HFF-Myc (cell line): ENCODE results near the gene RASGEF1B.

Experiments used
- DNase-seq: peaks from one replicate; pipeline ENCODE4 v3.0.0-alpha.2; 2011; ENCODE audit warnings: low read depth; ENCODE audit errors: extremely low read depth
- H3K4me3 ChIP-seq: replicated peaks from 2 replicates; pipeline ENCODE4 v1.5.1; 2011; ENCODE audit warnings: low read depth, mild to moderate bottlenecking, control low read depth, low read length
- TF ChIP-seq, protein P1 (sequence below): IDR thresholded peaks from 2 replicates; pipeline ENCODE4 v1.5.1; 2012; ENCODE audit warnings: mild to moderate bottlenecking, low read depth, low read length, control low read depth; ENCODE audit errors: missing control alignments

Gene RASGEF1B

DNA sequence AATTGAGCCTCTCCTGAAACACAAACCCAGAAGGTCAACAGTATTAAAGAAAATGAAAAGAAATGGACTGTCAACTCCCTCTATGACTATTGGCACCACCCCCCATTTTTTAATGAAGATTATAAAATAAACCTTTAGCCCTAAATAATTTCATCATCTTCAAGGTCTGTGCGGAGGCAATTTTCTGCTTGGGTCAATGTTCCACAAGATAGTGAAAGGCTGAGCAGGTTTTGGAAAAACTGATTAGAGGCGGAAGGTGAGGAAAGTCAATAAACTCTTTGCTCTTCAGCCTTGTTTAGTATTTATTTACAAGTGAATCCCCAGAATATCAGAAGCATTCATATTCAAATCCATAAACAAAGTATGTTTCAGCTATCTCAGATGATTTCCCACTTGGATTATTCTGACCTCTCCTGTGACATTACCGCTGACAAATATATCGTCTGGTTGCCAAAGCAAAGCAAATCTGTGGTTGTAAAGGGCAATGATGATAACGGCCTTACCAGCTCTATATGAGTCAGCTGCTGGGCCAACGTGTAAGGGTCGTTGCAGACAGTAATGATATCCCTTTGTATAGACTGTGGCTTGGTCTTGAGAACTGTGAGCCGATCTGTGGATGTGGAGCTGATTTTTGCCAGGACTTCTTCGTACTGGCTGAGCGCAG lies 24.0 kb downstream of the RASGEF1B start:
- no peak overlapping the region for H3K4me3 ChIP-seq
- TF ChIP-seq, protein P1, sequence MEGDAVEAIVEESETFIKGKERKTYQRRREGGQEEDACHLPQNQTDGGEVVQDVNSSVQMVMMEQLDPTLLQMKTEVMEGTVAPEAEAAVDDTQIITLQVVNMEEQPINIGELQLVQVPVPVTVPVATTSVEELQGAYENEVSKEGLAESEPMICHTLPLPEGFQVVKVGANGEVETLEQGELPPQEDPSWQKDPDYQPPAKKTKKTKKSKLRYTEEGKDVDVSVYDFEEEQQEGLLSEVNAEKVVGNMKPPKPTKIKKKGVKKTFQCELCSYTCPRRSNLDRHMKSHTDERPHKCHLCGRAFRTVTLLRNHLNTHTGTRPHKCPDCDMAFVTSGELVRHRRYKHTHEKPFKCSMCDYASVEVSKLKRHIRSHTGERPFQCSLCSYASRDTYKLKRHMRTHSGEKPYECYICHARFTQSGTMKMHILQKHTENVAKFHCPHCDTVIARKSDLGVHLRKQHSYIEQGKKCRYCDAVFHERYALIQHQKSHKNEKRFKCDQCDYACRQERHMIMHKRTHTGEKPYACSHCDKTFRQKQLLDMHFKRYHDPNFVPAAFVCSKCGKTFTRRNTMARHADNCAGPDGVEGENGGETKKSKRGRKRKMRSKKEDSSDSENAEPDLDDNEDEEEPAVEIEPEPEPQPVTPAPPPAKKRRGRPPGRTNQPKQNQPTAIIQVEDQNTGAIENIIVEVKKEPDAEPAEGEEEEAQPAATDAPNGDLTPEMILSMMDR = no peak
- DNase-seq = no peak

DNA sequence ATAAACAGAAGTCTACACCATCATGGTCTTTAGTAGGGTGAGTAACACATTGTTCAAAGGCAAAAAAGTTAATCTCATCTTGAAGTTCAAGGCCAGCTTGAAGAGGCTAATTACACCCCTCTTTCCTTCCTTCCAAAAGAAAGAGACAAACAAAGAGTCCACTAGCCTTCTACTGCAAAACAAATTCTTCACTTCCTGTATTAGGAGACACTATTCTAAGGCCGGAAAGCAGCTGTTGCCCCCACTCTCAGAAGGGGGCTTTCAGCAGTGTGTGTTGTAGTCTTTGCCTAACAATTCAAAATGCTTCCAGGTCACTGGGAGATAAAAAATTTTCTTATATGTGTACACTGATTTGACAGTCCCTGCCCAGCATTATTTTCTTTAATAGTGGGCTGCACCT lies 25.1 kb downstream of the RASGEF1B start:
- TF ChIP-seq, protein P1 = no peak
- DNase-seq = no peak
- H3K4me3 ChIP-seq = no peak overlapping the region

DNA sequence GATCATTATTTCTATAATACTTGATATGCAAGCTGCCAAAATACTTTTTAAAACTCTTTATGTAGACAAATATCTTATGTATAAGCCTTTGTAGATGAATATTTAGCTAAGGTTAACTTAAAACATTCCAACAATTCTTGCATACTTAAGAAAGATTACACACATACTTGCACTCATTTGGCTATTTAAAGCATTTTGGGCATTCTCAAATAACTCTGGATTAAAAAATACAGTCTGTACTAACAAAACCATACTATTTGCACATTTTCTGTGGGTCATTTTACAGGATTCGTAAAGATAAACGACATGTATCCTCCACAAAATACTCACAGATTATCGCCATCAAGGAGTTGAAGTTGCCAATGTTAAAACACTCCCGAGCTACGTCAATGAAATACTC lies 26.5 kb downstream of the RASGEF1B start:
- DNase-seq = no peak
- H3K4me3 ChIP-seq = no peak overlapping the region
- TF ChIP-seq, protein P1 = no peak

DNA sequence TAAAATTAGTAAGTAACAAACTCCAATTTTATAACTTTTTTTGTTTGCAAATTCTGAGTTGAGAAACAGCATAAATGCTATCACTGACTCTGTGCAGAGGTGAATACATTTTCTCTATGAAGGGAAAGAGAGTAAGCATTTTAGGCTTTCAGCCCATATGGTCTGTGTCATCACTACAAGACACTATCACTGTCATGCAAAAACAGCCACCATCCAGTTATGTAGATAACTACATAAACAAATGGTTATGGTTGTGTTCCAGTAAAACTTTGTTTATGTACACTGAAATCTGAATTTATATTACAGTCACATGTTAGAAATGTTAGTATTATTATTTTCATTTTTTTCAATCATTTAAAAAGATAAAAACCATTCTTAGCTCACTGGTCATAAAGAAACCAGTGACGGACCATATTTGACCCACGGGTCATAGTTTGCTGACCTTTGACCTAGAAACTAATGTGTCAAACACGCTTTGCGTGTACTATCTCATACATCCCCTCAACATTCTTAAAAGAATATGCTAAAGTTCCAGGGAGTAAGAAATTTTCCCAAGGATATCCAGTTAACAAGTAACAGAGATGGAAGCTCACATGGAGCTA lies 29.1 kb downstream of the RASGEF1B start:
- H3K4me3 ChIP-seq = no peak overlapping the region
- TF ChIP-seq, protein P1 = no peak
- no peak for DNase-seq

DNA sequence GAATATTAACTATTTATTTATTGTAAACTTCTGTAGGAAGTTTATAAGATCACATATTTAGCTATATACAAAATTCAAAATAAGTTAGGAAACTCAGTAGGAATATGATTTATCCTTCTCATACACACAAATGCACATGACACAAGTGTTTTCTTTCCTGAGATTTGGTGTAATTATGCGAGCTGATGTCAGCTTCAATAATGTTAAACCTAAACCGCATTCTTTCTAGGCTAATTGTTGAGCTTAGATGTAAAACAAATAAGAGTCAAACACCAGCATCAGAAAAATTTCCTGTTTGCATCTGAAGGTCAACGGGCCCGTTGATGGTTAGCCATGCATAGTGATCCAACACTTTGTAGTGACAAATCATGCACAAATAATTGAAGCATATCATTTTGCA lies 30.8 kb downstream of the RASGEF1B start:
- TF ChIP-seq, protein P1 = no peak
- no peak overlapping the region for H3K4me3 ChIP-seq
- no peak for DNase-seq

DNA sequence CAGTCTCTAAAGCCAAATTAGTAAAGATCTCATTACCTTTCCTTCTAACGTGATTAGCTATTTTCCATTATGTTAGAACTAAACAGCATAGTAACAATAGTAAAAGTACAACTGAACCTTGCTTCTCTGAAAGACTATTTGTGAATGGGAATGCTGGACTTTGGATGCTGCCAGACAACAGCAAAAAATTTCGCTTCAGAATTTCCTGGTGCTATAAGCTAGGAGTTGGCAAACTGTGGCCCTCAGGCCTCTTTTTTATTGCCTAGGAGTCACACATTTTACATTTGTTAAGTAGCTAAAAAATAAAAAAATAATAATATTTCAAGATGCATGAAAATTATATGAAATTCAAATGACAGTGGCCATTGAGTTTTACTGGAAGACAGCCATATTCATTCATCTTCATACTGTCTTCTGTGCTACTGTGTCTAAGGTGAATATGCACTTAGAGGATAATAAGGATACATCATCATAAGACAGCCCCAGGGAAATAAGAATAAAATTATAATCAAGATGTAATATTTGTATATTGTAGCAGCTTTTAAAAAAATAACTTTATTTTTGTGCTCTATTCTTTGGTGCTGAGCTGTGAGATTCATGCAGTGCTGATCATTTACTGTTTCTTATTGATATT lies 34.6 kb downstream of the RASGEF1B start:
- TF ChIP-seq, protein P1 = no peak
- no peak overlapping the region for H3K4me3 ChIP-seq
- DNase-seq = no peak
